SJCRH30 (cell line): ENCODE results near the gene CDC42BPA. TPM values are rescaled to one million over a fixed set of nuclear protein-coding genes. Genes with fewer than 3 reads are reported as not detected.

ENCODE experiments used
- DNase-seq, 2 experiments: peaks; one replicate each; pipeline ENCODE4 v3.0.0-alpha.2; 2015 to 2020
- H3K27ac ChIP-seq: fragments of 250-450 bp; sonication (Bioruptor Pico); 2 replicates; pipeline ENCODE4 v1.5.1; 2020; ENCODE audit warnings: mild to moderate bottlenecking, moderate library complexity
- H3K27me3 ChIP-seq: fragments of 250-450 bp; sonication (Bioruptor Pico); 2 replicates; pipeline ENCODE4 v1.5.1; 2020; ENCODE audit warnings: mild to moderate bottlenecking, moderate library complexity
- H3K36me3 ChIP-seq: fragments of 250-450 bp; sonication (Bioruptor Pico); 2 replicates; pipeline ENCODE4 v1.5.1; 2020; ENCODE audit warnings: mild to moderate bottlenecking, moderate library complexity
- H3K4me1 ChIP-seq: fragments of 250-450 bp; sonication (Bioruptor Pico); 2 replicates; pipeline ENCODE4 v1.5.1; 2020; ENCODE audit warnings: mild to moderate bottlenecking, moderate library complexity
- H3K4me3 ChIP-seq: fragments of 250-450 bp; sonication (Bioruptor Pico); 2 replicates; pipeline ENCODE4 v1.5.1; 2020; ENCODE audit warnings: mild to moderate bottlenecking, moderate library complexity
- H3K9me3 ChIP-seq: fragments of 250-450 bp; sonication (Bioruptor Pico); replicated peaks from 2 replicates; pipeline ENCODE4 v1.5.1; 2020; ENCODE audit warnings: mild to moderate bottlenecking, moderate library complexity
- total RNA-seq: library from RNA; depleted of rRNA; stranded (reverse); fragments of >200 nt; shearing (Covaris generic); gene quantifications from 2 replicates; pipeline ENCODE4 v1.2.3, GENCODE V29; 2014

CDC42BPA gene
- total RNA-seq, 1 experiment from 2014 or later = 57.1 TPM

DNA sequence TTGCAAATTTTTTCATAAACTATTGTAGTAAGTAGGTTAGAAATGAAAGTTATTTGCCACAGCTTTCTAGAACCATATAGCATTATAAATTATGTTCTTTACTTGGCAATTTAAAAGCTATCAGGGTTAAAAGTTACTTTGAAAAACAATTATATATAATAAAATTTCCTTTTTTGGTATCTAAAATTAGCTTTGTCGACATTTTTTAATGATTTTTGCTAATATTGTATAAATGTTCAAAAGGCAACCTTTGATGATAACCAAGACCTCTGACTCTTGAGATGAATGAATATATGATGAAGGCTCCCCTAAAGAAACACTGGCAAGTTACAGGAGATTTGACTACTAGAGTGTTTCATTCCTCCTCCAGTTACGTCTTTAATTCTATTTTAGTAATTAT lies 121.2 kb downstream of the CDC42BPA start:
- H3K4me1 ChIP-seq = no peaks in the 10 kb centered on the region
- H3K4me3 ChIP-seq = no peak overlapping the region
- H3K27ac ChIP-seq = no peak overlapping the region
- no peak for DNase-seq
- H3K9me3 ChIP-seq = 0 out of 2 replicates have a peak, but pooled peaks cover 3% of the 10 kb centered on the region
- H3K27me3 ChIP-seq = no peaks in the 10 kb centered on the region
- peaks cover 37% of the 10 kb centered on the region for H3K36me3 ChIP-seq

DNA sequence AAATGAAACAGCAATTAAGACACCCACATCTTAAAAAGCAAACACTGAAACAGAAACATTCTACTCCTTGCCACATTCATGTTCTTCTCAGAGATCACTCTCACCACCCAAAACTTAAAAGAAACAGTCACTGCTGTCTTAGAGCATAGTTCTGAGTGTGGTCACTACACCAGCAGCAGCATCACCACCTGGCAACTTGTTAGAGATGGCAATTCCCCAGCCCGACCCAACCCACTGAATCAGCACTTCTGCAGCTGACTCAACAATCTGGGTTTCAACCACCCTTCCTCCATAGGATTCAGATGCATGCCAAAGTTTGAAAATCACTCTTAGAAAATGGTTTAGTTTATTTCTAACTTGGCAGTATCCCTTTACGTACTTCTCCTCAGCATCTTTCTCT lies 126.1 kb downstream of the CDC42BPA start:
- DNase-seq = peak; percentile 16 to 28
- H3K4me1 ChIP-seq = no peaks in the 10 kb centered on the region

DNA sequence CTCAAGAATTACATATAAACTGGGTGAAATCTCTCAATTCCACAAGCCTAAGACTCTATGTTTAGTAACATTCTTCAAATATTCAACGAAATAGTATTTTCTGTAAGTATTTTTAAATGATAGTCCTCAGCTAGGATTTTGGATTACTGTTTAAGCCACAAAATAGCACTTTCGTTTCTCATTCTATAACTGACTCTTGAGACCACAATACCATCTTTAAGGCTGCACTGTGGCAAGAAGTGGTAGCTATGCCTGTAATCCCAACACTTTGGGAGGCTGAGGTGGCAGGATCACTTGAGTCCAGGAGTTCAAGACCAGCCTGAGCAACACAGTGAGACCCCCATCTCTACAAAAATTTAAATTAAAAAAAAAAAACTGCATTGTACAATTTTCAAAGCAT lies 126.7 kb downstream of the CDC42BPA start:
- Histone ChIP-seq H3K4me1 (no peaks in the 10 kb centered on the region), H3K36me3 (peaks cover 28% of the 10 kb centered on the region), H3K27ac (no peak overlapping the region), H3K4me3 (no peak overlapping the region), H3K27me3 (no peaks in the 10 kb centered on the region), H3K9me3 (0 out of 2 replicates have a peak, but pooled peaks cover 3% of the 10 kb centered on the region)
- no peak for DNase-seq

More for the DNA sequence above, 126.1 kb downstream of the CDC42BPA start:
- H3K27me3 ChIP-seq = no peaks in the 10 kb centered on the region
- H3K4me3 ChIP-seq = no peak overlapping the region
- H3K9me3 ChIP-seq = 0 out of 2 replicates have a peak, but pooled peaks cover 3% of the 10 kb centered on the region
- peaks cover 31% of the 10 kb centered on the region for H3K36me3 ChIP-seq
- H3K27ac ChIP-seq = no peak overlapping the region

DNA sequence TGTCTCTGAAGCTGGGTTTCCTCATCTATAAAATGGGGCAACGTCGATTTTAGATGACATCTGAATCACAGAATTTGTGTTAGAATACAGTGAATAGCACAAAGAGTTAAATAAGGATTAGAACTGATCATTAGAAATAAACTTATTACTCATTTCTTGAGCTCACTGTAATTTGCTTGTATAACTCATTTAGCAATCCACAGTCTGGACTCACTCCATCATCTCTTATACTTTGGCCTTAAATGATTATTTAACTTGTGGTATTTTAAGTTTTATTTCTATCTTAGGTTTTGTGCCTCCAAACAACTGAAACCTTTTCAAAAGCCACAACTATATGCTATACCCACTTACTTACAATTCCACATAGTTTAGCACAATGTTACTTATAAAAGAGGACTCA lies 128.0 kb downstream of the CDC42BPA start:
- no peak for DNase-seq
- no peak overlapping the region for H3K27ac ChIP-seq
- H3K27me3 ChIP-seq = no peaks in the 10 kb centered on the region
- H3K36me3 ChIP-seq = peaks cover 28% of the 10 kb centered on the region
- H3K4me1 ChIP-seq = no peaks in the 10 kb centered on the region
- H3K9me3 ChIP-seq = 0 out of 2 replicates have a peak, but pooled peaks cover 3% of the 10 kb centered on the region
- H3K4me3 ChIP-seq = no peak overlapping the region

DNA sequence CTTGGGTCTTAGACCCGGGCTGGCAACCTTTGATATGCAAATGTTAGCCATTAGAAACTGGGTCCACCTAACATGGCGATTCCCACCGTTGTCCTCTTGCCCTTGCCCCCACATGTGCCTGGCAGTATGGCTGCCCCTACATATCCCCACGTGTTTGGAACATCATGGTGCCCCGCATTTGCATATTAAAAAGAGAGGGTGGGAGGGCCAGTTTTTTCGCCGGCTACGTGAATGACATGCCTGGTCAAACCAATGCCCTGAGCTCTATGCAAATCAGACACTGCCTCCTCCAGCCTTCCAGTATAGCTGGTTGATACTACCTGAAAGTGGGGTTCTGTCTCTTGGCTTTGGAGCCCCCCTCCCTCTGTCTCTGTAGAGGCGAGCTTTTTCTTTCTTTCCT lies 133.0 kb downstream of the CDC42BPA start:
- no peak for DNase-seq
- Histone ChIP-seq H3K9me3 (no peaks in the 10 kb centered on the region), H3K27me3 (no peaks in the 10 kb centered on the region), H3K4me1 (no peaks in the 10 kb centered on the region), H3K4me3 (no peak overlapping the region), H3K27ac (no peak overlapping the region), H3K36me3 (peaks cover 29% of the 10 kb centered on the region)

DNA sequence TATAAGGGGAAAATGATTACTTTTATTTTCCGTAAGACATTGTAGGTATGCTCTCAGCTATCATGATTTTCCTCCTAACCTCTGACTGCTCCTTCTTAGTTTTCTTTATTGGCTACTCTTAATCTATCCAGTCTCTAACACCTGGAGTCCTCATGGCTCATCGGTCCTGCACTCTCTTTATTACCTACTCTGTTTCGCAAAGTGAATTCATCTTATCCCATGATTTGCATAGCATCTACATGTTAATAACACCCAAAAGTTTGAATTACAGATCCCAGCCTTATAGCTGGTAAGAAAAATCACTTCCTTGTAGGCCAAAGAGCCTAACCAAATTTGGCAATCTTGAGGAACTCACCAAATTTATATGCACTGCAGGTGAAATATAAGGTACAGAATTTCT lies 136.3 kb downstream of the CDC42BPA start:
- no peak overlapping the region for H3K4me3 ChIP-seq
- no peak overlapping the region for H3K27ac ChIP-seq
- H3K27me3 ChIP-seq = no peaks in the 10 kb centered on the region
- H3K9me3 ChIP-seq = no peaks in the 10 kb centered on the region
- DNase-seq = no peak
- peaks cover 27% of the 10 kb centered on the region for H3K36me3 ChIP-seq
- no peaks in the 10 kb centered on the region for H3K4me1 ChIP-seq

DNA sequence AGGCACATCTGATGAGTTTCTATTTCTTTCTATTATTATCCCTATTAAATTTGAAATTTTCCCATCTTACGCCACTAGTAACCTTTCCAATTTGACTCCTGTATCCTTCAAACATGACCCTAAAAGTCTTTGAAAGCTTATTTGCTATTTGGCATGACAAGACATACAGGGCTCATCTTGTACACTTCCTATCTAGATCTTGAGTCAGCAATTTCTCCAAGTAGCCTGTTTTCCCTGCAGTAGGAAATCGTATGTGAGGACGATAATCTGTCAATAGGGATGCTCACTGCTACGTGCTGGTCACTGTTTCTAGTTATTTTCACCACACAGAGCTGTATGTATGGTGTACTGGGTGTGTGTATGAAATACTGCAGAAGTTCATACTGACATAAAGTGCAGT lies 142.7 kb downstream of the CDC42BPA start:
- no peaks in the 10 kb centered on the region for H3K9me3 ChIP-seq
- H3K4me1 ChIP-seq = no peaks in the 10 kb centered on the region
- H3K4me3 ChIP-seq = no peak overlapping the region
- no peak for DNase-seq
- no peaks in the 10 kb centered on the region for H3K27me3 ChIP-seq
- H3K36me3 ChIP-seq = peaks cover 15% of the 10 kb centered on the region
- H3K27ac ChIP-seq = no peak overlapping the region

DNA sequence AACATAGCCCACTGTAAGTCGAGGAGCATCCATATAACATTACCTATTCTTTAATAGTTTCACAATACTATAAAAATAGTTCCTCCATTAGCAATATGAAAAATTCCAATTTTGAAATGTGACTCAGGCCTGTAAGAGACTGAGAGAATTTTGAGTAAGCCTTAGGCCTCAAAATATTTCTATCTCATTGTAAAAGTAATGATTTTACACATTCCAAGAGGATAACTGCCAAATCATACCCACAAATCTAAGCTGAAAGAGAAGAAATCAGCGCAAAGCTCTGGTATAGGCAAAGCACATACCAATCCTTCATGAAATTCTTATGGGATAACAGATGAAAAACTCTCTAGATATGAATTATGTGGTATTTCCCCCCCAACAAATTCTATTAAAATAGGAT lies 144.1 kb downstream of the CDC42BPA start:
- Histone ChIP-seq H3K36me3 (peaks cover 7% of the 10 kb centered on the region), H3K27ac (no peak overlapping the region)
- DNase-seq = no peak

DNA sequence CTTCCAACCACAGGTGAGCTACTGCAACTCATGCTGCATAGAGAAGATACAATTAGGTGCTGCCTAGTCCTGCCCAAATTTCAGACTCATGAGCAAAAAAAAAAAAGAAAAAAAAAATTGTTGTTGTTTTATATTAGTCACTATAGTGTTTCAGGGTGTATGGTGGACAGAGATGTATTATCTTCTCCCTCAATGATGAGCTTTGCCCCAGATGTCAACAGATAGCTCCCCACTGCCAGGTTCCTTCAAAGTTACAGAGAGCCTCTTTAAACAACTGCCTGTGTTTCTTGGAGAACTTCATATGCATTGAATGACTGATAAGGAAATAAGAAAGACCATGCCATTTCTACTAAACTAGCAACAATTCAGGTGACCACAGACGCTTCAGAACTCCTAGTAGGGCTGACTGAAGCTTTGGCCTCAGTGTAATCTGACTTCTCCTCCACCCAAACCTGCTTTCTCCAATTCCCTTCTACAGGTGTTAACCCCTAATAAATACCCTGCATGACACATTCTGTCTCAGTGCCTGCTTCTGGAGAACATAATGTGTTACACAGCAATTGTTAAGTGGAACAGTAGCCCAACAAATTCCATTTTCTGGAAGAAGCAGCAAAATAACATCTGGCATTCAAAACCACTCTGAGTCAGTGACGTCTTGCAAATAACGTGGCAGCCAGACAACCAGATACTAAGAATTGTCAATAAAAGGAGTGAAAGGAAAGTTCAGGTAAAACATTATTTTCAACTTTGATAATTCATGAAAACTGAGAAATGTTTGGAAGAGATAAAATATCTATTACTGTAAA lies 147.7 kb downstream of the CDC42BPA start:
- H3K4me3 ChIP-seq = no peak overlapping the region
- no peak for DNase-seq
- H3K4me1 ChIP-seq = no peaks in the 10 kb centered on the region
- no peak overlapping the region for H3K27ac ChIP-seq
- no peaks in the 10 kb centered on the region for H3K9me3 ChIP-seq
- H3K27me3 ChIP-seq = no peaks in the 10 kb centered on the region
- peaks cover 2% of the 10 kb centered on the region; the same call in 1 of the 2 replicates for H3K36me3 ChIP-seq

More for the DNA sequence above, 144.1 kb downstream of the CDC42BPA start:
- Histone ChIP-seq H3K4me3 (no peak overlapping the region), H3K4me1 (no peaks in the 10 kb centered on the region), H3K9me3 (no peaks in the 10 kb centered on the region), H3K27me3 (no peaks in the 10 kb centered on the region)

DNA sequence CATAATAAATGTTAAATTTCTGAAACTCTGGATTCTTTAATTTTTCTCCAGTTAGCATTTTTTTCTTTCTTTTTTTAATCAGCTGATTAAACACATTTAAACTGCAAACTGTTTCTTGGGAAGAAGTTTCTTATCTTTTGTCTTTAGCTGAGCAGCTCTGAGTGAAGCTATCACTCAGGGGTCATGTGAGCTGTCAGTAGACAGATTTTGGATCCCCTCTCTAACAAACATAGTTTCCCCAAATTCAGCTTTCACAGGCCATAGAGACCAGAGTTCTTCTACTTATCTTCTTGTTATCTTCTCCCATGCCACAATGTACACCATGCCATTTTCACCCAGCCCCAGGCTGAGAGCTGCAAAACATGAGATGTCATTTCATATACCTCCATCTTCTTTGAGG lies 148.9 kb downstream of the CDC42BPA start:
- Histone ChIP-seq H3K9me3 (no peaks in the 10 kb centered on the region), H3K36me3 (peaks cover 2% of the 10 kb centered on the region; the same call in 1 of the 2 replicates), H3K27me3 (no peaks in the 10 kb centered on the region), H3K4me3 (no peak overlapping the region), H3K27ac (no peak overlapping the region), H3K4me1 (no peaks in the 10 kb centered on the region)
- DNase-seq = no peak

DNA sequence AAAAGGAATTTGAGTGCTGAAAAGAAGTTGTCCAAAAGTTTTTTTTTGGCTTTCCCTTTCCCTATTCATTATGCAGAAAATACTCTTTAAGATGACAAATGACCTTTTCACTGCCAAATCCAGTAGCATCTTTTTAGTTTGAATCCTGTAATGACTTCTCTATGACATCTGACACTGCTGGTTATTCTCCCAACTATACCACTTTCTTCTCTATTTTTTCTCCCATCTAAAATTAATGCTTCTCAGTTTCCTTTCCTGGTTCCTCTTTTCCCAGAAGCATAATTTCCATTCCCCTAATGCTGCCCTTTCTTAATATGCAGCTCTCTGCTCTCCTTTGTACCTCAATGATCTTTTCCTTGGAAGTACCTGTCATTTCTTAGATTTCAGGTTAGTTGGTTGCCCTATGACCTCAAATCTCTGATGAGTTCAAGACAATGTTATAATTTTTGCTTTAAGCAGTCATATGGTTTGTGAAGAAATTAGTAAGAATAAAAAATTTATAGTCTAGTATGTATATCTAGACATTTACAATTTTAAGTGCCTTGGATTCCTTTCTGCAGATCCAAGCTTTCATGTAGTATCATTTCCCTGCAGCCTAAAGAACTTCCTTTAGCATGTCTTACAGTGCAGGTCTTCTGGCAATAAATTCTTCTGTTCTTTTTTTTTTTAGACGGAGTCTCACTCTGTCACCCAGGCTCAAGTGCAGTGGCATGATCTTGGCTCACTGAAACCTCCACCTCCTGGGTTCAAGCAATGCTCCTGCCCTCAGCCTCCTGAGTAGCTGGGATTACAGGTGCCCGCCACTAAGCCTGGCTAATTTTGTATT lies 150.8 kb downstream of the CDC42BPA start:
- Histone ChIP-seq H3K36me3 (peaks cover 2% of the 10 kb centered on the region; the same call in 1 of the 2 replicates), H3K4me3 (no peak overlapping the region), H3K4me1 (no peaks in the 10 kb centered on the region), H3K27me3 (no peaks in the 10 kb centered on the region), H3K9me3 (no peaks in the 10 kb centered on the region), H3K27ac (no peak overlapping the region)
- no peak for DNase-seq

DNA sequence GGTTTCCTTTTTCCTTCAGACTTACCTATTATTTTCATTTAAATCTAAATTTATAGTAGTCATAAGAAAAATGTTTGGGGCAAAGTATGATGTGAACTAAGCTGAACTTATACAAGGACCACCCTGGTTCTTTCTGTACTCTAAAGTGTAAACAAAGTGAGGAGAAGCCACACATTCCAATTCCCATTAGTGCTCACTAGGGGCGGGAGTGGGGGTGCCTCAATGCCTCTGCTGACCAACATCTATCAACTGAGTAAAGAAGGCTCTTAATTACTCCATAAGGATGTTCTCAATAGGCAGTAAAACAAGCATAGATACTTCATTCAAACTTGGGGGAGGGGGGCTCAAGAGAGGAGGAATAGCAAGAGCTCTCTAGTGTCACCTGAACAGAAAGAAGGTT lies 151.7 kb downstream of the CDC42BPA start:
- H3K4me1 ChIP-seq = no peaks in the 10 kb centered on the region; the same call in 1 of the 2 replicates
- H3K36me3 ChIP-seq = peaks cover 2% of the 10 kb centered on the region
- H3K4me3 ChIP-seq = no peak overlapping the region
- no peak overlapping the region for H3K27ac ChIP-seq
- no peak for DNase-seq
- H3K27me3 ChIP-seq = no peaks in the 10 kb centered on the region
- no peaks in the 10 kb centered on the region; the same call in 1 of the 2 replicates for H3K9me3 ChIP-seq

DNA sequence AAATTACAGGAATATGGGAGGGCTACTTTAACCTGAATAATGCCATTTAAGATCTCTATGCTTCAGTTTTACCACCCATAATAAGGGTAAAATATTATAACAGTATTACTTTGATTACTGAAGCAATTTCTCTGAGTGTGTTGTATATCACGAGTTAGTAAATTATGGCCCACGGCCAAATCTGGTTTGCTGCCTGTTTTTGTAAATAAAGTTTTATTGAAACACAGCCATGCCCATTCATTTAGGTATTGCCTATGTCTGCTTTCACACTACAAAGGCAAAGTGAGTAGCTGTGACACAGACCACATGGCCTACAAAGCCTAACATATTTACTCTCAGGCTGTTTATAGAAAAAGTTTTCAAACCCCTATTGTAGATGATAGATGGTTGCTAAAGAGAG lies 156.8 kb downstream of the CDC42BPA start:
- no peak for DNase-seq
- Histone ChIP-seq H3K27me3 (no peaks in the 10 kb centered on the region), H3K36me3 (peaks cover 21% of the 10 kb centered on the region), H3K4me1 (no peaks in the 10 kb centered on the region; the same call in 1 of the 2 replicates), H3K9me3 (no peaks in the 10 kb centered on the region; the same call in 1 of the 2 replicates), H3K4me3 (no peak overlapping the region), H3K27ac (no peak overlapping the region)

DNA sequence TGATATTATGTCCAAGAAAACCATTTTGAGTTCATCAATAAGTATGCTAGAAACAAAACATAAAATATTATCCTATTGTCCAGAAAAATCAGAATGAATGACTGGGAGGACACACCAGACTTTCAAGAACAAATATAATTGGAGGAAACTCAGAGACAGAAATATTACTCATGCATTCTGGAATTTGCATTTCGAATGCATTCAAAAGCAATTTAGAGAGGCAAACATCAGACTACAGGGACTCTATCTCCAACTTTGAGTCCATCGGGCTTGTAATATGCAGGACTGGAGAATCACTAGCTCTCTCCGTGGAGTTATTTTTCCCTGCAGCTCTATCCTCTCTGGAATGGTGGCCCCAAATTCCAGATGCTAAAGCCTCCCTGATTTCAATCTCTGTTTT lies 161.8 kb downstream of the CDC42BPA start:
- Histone ChIP-seq H3K27me3 (no peaks in the 10 kb centered on the region), H3K27ac (no peak overlapping the region), H3K36me3 (peaks cover 21% of the 10 kb centered on the region)

DNA sequence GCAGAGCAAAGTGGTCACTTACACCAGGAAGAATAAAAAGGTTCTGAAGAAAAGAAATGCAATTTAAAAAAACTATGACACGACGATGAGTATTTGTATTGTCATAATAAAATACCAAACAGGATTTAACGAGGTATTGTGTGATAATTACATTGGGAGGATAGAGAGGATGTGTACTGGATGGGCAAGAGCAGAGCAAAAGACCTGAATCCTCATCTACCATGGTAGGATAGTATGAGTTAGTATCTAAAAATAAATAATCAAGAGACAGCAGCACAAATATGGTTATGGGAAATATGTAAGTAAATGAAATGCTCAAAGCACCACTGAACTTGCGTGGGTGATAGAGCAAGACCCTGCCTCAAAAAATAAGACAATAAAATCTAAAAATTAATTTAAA lies 162.6 kb downstream of the CDC42BPA start:
- no peak for DNase-seq
- Histone ChIP-seq H3K9me3 (no peaks in the 10 kb centered on the region; the same call in 1 of the 2 replicates), H3K4me3 (no peak overlapping the region), H3K36me3 (peaks cover 21% of the 10 kb centered on the region), H3K27ac (no peak overlapping the region), H3K4me1 (no peaks in the 10 kb centered on the region), H3K27me3 (no peaks in the 10 kb centered on the region)

More for the DNA sequence above, 161.8 kb downstream of the CDC42BPA start:
- no peak overlapping the region for H3K4me3 ChIP-seq
- no peaks in the 10 kb centered on the region; the same call in 1 of the 2 replicates for H3K9me3 ChIP-seq
- DNase-seq = no peak
- no peaks in the 10 kb centered on the region; the same call in 1 of the 2 replicates for H3K4me1 ChIP-seq
